GM12873 (cell line): ENCODE data around the gene FAM110C.

Experiments
- TF ChIP-seq, protein P1 (sequence below): IDR thresholded peaks from 2 replicates; pipeline ENCODE4 v1.5.1; 2012; ENCODE audit warnings: low read depth, mild to moderate bottlenecking, moderate library complexity, low read length, control low read depth; ENCODE audit not compliant: insufficient read depth; ENCODE audit errors: missing control alignments

FAM110C gene, protein sequence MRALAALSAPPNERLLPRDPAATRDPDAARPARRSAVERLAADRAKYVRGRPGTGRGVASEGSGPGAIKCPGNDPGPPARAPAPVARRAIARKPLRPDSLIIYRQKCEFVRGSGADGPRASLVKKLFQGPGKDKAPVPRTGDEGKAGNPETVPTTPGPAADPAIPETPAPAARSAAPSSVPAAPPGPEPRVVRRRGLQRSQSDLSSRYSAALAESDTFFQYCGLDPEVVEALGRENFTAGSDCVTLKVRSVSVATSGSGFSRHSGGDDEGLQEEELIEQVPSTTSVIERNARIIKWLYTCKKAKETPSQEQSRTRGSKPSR

GRCh38 chr2:46471-47345 is at the start of gene FAM110C:
TSS of gene FAM110C (minus strand) at chr2:46505. CDS start at chr2:46385, 120 bp downstream.
- TF ChIP-seq, protein P1, sequence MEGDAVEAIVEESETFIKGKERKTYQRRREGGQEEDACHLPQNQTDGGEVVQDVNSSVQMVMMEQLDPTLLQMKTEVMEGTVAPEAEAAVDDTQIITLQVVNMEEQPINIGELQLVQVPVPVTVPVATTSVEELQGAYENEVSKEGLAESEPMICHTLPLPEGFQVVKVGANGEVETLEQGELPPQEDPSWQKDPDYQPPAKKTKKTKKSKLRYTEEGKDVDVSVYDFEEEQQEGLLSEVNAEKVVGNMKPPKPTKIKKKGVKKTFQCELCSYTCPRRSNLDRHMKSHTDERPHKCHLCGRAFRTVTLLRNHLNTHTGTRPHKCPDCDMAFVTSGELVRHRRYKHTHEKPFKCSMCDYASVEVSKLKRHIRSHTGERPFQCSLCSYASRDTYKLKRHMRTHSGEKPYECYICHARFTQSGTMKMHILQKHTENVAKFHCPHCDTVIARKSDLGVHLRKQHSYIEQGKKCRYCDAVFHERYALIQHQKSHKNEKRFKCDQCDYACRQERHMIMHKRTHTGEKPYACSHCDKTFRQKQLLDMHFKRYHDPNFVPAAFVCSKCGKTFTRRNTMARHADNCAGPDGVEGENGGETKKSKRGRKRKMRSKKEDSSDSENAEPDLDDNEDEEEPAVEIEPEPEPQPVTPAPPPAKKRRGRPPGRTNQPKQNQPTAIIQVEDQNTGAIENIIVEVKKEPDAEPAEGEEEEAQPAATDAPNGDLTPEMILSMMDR: no peak

DNA sequence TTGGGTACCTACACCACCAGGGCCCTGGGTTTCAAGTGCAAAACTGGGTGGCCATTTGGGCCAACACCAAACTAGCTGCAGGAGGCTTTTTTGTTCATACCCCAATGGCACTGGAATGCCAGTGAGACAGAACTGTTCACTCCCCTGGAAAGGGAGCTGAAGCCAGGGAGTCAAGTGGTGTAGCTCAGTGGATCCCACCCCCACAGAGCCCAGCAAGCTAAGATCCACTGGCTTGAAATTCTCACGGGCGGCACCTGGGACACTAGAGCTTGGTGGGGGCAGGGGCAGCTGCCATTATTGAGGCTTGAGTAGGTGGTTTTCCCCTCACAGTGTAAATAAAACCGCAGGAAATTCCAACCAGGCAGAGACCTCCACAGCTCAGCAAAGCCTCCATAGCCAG is 46.0 kb upstream of the FAM110C start:
- TF ChIP-seq, protein P1: no peak

- TF ChIP-seq, protein P1: no peak
Observed at GRCh38 chr2:90645-91312, 44.5 kb upstream of the FAM110C start.

DNA sequence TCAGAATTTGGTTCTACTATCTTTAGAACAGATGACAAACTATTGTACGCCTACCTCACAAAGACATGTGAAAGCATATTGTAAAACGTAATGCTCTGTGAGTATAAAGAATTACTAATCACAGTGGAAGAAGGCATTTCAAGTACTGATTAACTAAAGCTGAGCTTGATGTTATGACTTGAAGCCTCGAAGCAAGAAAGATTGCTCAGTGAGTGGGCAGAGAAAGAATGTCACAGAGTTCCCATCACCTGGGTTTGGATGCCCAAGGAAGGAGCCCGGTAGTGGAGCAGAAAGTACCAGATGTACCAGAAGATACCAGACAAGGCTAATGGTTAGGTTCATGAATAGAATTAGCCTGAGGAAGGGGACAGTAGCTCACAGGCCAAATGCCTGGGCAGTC is 39.5 kb upstream of the FAM110C start:
- TF ChIP-seq, protein P1: no peak

GRCh38 chr2:84121-84520 is 37.8 kb upstream of the FAM110C start:
- TF ChIP-seq, protein P1: no peak

GRCh38 chr2:80971-81736 is 34.8 kb upstream of the FAM110C start:
- TF ChIP-seq, protein P1: no peak
